Measurements from ENCODE around the gene ZBTB22. TPM values are rescaled to one million over a fixed set of nuclear protein-coding genes. Genes with fewer than 3 reads are reported as not detected.

Gene ZBTB22
- polyA plus RNA-seq, 4 donors, result 21.5 to 30.4 (median 27.2) TPM

GRCh38 chr6:33305052-33305451 lies 12.5 kb downstream of the ZBTB22 start:
- DNase-seq (ENCODE audit: low read depth in 4 of 4, low spot score in 2 of 4), result no peak

GRCh38 chr6:33304216-33304615 lies 13.3 kb downstream of the ZBTB22 start:
- no peak for DNase-seq (ENCODE audit: low read depth in 4 of 4, low spot score in 2 of 4)

GRCh38 chr6:33301877-33302276 lies 15.7 kb downstream of the ZBTB22 start:
- no peak for DNase-seq (ENCODE audit: low read depth in 4 of 4, low spot score in 2 of 4)

GRCh38 chr6:33299237-33299944 lies 18.2 kb downstream of the ZBTB22 start:
- DNase-seq (ENCODE audit: low read depth in 4 of 4, low spot score in 2 of 4), result peak in 1 of 4 donors; percentile 90

GRCh38 chr6:33298773-33299236 lies 18.7 kb downstream of the ZBTB22 start, which contains the start of gene RGL2:
TSS of gene RGL2 (minus strand) at chr6:33298942. CDS start at chr6:33298610, 332 bp downstream.
- DNase-seq (ENCODE audit: low read depth in 4 of 4, low spot score in 2 of 4), result peak in 1 of 4 donors; percentile 53

- DNase-seq (ENCODE audit: low read depth in 4 of 4, low spot score in 2 of 4), result peak in 1 of 4 donors; percentile 41
Measured at GRCh38 chr6:33297956-33298772, 19.4 kb downstream of the ZBTB22 start.

GRCh38 chr6:33297406-33297955 lies 20.1 kb downstream of the ZBTB22 start:
- no peak for DNase-seq (ENCODE audit: low read depth in 4 of 4, low spot score in 2 of 4)

GRCh38 chr6:33296797-33297405 lies 20.6 kb downstream of the ZBTB22 start:
- DNase-seq (ENCODE audit: low read depth in 4 of 4, low spot score in 2 of 4), result no peak

GRCh38 chr6:33295621-33296369 lies 21.7 kb downstream of the ZBTB22 start:
- DNase-seq (ENCODE audit: low read depth in 4 of 4, low spot score in 2 of 4), result no peak

GRCh38 chr6:33294086-33294823 lies 23.3 kb downstream of the ZBTB22 start:
- no peak for DNase-seq (ENCODE audit: low read depth in 4 of 4, low spot score in 2 of 4)

GRCh38 chr6:33292996-33293682 lies 24.4 kb downstream of the ZBTB22 start:
- no peak for DNase-seq (ENCODE audit: low read depth in 4 of 4, low spot score in 2 of 4)

GRCh38 chr6:33290459-33290858 lies 27.1 kb downstream of the ZBTB22 start:
- no peak for DNase-seq (ENCODE audit: low read depth in 4 of 4, low spot score in 2 of 4)

- DNase-seq (ENCODE audit: low read depth in 4 of 4, low spot score in 2 of 4), result no peak
Measured at GRCh38 chr6:33289784-33290315, 27.7 kb downstream of the ZBTB22 start.

GRCh38 chr6:33288921-33289783 lies 28.4 kb downstream of the ZBTB22 start, which contains the start of the genes PFDN6 and WDR46:
TSS of gene PFDN6 (plus strand) at chr6:33289601. CDS start at chr6:33289857, 256 bp downstream.
TSS of gene WDR46 (minus strand) at chr6:33289239. CDS start at chr6:33289170, 69 bp downstream.
- DNase-seq (ENCODE audit: low read depth in 4 of 4, low spot score in 2 of 4), result peak in 3 of 4 donors; percentile 90 to 98 (median 93)

GRCh38 chr6:33288141-33288920 lies 29.2 kb downstream of the ZBTB22 start:
- DNase-seq (ENCODE audit: low read depth in 4 of 4, low spot score in 2 of 4), result no peak

Data from left renal cortex interstitium (tissue), 4 donors.